Osteoblast (primary cell): ENCODE measurements around the gene CXorf66. TPM values are rescaled to one million over a fixed set of nuclear protein-coding genes. Genes with fewer than 3 reads are reported as not detected.

Source experiments
- DNase-seq: peaks from one replicate; pipeline ENCODE4 v3.0.0; 2011; ENCODE audit warnings: low spot score, mixed read lengths; ENCODE audit not compliant: insufficient read length; ENCODE audit errors: missing footprints
- H2AFZ ChIP-seq: 2 replicates; pipeline ENCODE4 v1.6.0; 2011; ENCODE audit warnings: mild to moderate bottlenecking, low read length
- H3K27ac ChIP-seq: 2 replicates; pipeline ENCODE4 v1.5.1; 2011; ENCODE audit warnings: mild to moderate bottlenecking, low read depth, low read length, moderate library complexity
- H3K27me3 ChIP-seq: 2 replicates; pipeline ENCODE4 v1.6.0; 2012; ENCODE audit warnings: mild to moderate bottlenecking, control low read depth, inconsistent platforms, low read length, moderate library complexity; ENCODE audit not compliant: insufficient read depth
- H3K36me3 ChIP-seq: 2 replicates; pipeline ENCODE4 v1.5.1; 2011; ENCODE audit warnings: mild to moderate bottlenecking, low read length, control low read depth, moderate library complexity; ENCODE audit not compliant: insufficient read depth
- H3K4me1 ChIP-seq: 2 replicates; pipeline ENCODE4 v1.5.1; 2011; ENCODE audit warnings: mild to moderate bottlenecking, low read length, control low read depth, moderate library complexity; ENCODE audit not compliant: insufficient read depth
- H3K4me2 ChIP-seq: 2 replicates; pipeline ENCODE4 v1.6.0; 2011; ENCODE audit warnings: mild to moderate bottlenecking, low read length; ENCODE audit not compliant: insufficient read depth
- H3K4me3 ChIP-seq: fragments of 200-600 bp; sonication (generic); 3 replicates; pipeline ENCODE4 v1.5.1; 2012; ENCODE audit warnings: mild to moderate bottlenecking, low read length, inconsistent platforms; ENCODE audit not compliant: insufficient read depth
- H3K79me2 ChIP-seq: 2 replicates; pipeline ENCODE4 v1.6.0; 2012; ENCODE audit warnings: mild to moderate bottlenecking, low read length, control low read depth, inconsistent platforms; ENCODE audit not compliant: insufficient read depth
- H3K9me3 ChIP-seq: 2 replicates; pipeline ENCODE4 v1.5.1; 2011; ENCODE audit warnings: low read depth, low read length, control low read depth
- H4K20me1 ChIP-seq: 2 replicates; pipeline ENCODE4 v1.6.0; 2012; ENCODE audit warnings: mild to moderate bottlenecking, low read length, control low read depth; ENCODE audit not compliant: insufficient read depth
- CTCF ChIP-seq: IDR thresholded peaks from 2 replicates; pipeline ENCODE4 v1.5.1; 2011; ENCODE audit warnings: mild to moderate bottlenecking, low read depth, low read length, moderate library complexity; ENCODE audit errors: extremely low read depth
- total RNA-seq: library from RNA; depleted of rRNA; stranded (reverse); fragments of >200 nt; gene quantifications from 2 replicates; pipeline ENCODE4 v1.2.3, GENCODE V29; 2012

The CXorf66 gene
- total RNA-seq, 1 donor, result not detected

- no peak for TF ChIP-seq CTCF
- H4K20me1 ChIP-seq, result peaks cover 3% of the 10 kb centered on the region
- H3K79me2 ChIP-seq, result peaks cover 49% of the 10 kb centered on the region
- no peak for DNase-seq
- no peaks in the 10 kb centered on the region for H3K4me1 ChIP-seq
- H3K27me3 ChIP-seq, result no peaks in the 10 kb centered on the region
- H3K27ac ChIP-seq, result no peak overlapping the region
- H3K4me2 ChIP-seq, result no peak overlapping the region
- no peak overlapping the region for H3K4me3 ChIP-seq
- no peaks in the 10 kb centered on the region for H3K9me3 ChIP-seq
- no peak overlapping the region for H2AFZ ChIP-seq
- no peaks in the 10 kb centered on the region for H3K36me3 ChIP-seq
Observed at GRCh38 chrX:139920316-139920715, 45.0 kb downstream of the CXorf66 start.

GRCh38 chrX:139914421-139914820, 50.9 kb downstream of the CXorf66 start:
- no peak overlapping the region for H2AFZ ChIP-seq
- peaks cover 2% of the 10 kb centered on the region for H4K20me1 ChIP-seq
- no peak overlapping the region for H3K4me3 ChIP-seq
- H3K27ac ChIP-seq, result no peak overlapping the region
- H3K79me2 ChIP-seq, result peaks cover 38% of the 10 kb centered on the region
- H3K4me2 ChIP-seq, result no peak overlapping the region
- no peaks in the 10 kb centered on the region for H3K27me3 ChIP-seq
- H3K4me1 ChIP-seq, result no peaks in the 10 kb centered on the region
- DNase-seq, result no peak
- no peaks in the 10 kb centered on the region for H3K36me3 ChIP-seq
- no peak for TF ChIP-seq CTCF
- H3K9me3 ChIP-seq, result no peaks in the 10 kb centered on the region

GRCh38 chrX:139909712-139910111, 55.6 kb downstream of the CXorf66 start:
- H3K79me2 ChIP-seq, result peaks cover 43% of the 10 kb centered on the region
- H3K36me3 ChIP-seq, result no peaks in the 10 kb centered on the region
- H3K9me3 ChIP-seq, result no peaks in the 10 kb centered on the region
- peaks cover 7% of the 10 kb centered on the region for H4K20me1 ChIP-seq
- no peaks in the 10 kb centered on the region for H3K27me3 ChIP-seq
- DNase-seq, result no peak
- TF ChIP-seq CTCF, result no peak
- no peak overlapping the region for H2AFZ ChIP-seq
- no peak overlapping the region for H3K4me3 ChIP-seq
- no peak overlapping the region for H3K4me2 ChIP-seq
- H3K4me1 ChIP-seq, result no peaks in the 10 kb centered on the region
- H3K27ac ChIP-seq, result no peak overlapping the region

- Histone ChIP-seq H3K36me3 (no peaks in the 10 kb centered on the region), H3K27me3 (no peaks in the 10 kb centered on the region), H3K27ac (no peak overlapping the region), H3K4me3 (no peak overlapping the region), H2AFZ (no peak overlapping the region), H3K79me2 (peaks cover 45% of the 10 kb centered on the region), H3K4me2 (no peak overlapping the region), H3K4me1 (no peaks in the 10 kb centered on the region), H3K9me3 (no peaks in the 10 kb centered on the region), H4K20me1 (peaks cover 7% of the 10 kb centered on the region)
- TF ChIP-seq CTCF, result no peak
- DNase-seq, result no peak
Observed at GRCh38 chrX:139907078-139907477, 58.2 kb downstream of the CXorf66 start.
